ENCODE measurements around the gene GBF1.

GBF1 gene

GRCh38 chr10:102268375-102268888, 23.1 kb downstream of the GBF1 start:
- H3K4me1 Mint-ChIP-seq, result peaks cover 28 to 38% of the 10 kb centered on the region in 2 donors

GRCh38 chr10:102269017-102269416, 23.7 kb downstream of the GBF1 start:
- no peak for ATAC-seq (replicated peaks)
- Mint-ChIP-seq H3K4me3 (no peak overlapping the region), H3K9me3 (no peaks in the 10 kb centered on the region), H3K4me1 (peaks cover 28 to 38% of the 10 kb centered on the region in 2 donors), H3K36me3 (peaks cover 21 to 37% of the 10 kb centered on the region in 2 donors), H3K27me3 (no peaks in the 10 kb centered on the region), H3K27ac (peak overlapping the region; percentile 88)
- no peak for DNase-seq

More at GRCh38 chr10:102268375-102268888, 23.1 kb downstream of the GBF1 start:
- ATAC-seq (replicated peaks) (peak; percentile 77 to 81), DNase-seq (no peak)
- peak overlapping the region; percentile 11 for H3K27ac Mint-ChIP-seq
- H3K36me3 Mint-ChIP-seq, result peaks cover 21 to 37% of the 10 kb centered on the region in 2 donors
- H3K4me3 Mint-ChIP-seq, result no peak overlapping the region
- H3K9me3 Mint-ChIP-seq, result no peaks in the 10 kb centered on the region
- no peaks in the 10 kb centered on the region for H3K27me3 Mint-ChIP-seq

- peaks cover 7 to 8% of the 10 kb centered on the region in 2 donors for H3K4me1 Mint-ChIP-seq
- ATAC-seq (replicated peaks) (no peak), DNase-seq (no peak)
- no peak overlapping the region for H3K4me3 Mint-ChIP-seq
- no peaks in the 10 kb centered on the region for H3K9me3 Mint-ChIP-seq
- H3K27me3 Mint-ChIP-seq, result no peaks in the 10 kb centered on the region
- peaks cover 7 to 14% of the 10 kb centered on the region in 2 donors for H3K36me3 Mint-ChIP-seq
- H3K27ac Mint-ChIP-seq, result no peak overlapping the region
Observed at GRCh38 chr10:102274062-102274461, 28.7 kb downstream of the GBF1 start.

- DNase-seq (no peak), ATAC-seq (replicated peaks) (no peak)
- Mint-ChIP-seq H3K9me3 (no peaks in the 10 kb centered on the region), H3K27ac (no peak overlapping the region), H3K27me3 (no peaks in the 10 kb centered on the region), H3K36me3 (peaks cover 4 to 14% of the 10 kb centered on the region in 2 donors), H3K4me3 (no peak overlapping the region), H3K4me1 (peaks cover 10 to 15% of the 10 kb centered on the region in 2 donors)
Observed at GRCh38 chr10:102275343-102275742, 30.0 kb downstream of the GBF1 start.

GRCh38 chr10:102279104-102279503, 33.8 kb downstream of the GBF1 start:
- Mint-ChIP-seq H3K9me3 (no peaks in the 10 kb centered on the region), H3K27me3 (no peaks in the 10 kb centered on the region), H3K4me3 (no peak overlapping the region), H3K36me3 (peaks cover 8 to 18% of the 10 kb centered on the region in 2 donors), H3K27ac (no peak overlapping the region), H3K4me1 (peaks cover 29 to 40% of the 10 kb centered on the region in 2 donors)
- DNase-seq (no peak), ATAC-seq (replicated peaks) (no peak)

GRCh38 chr10:102280397-102281101, 35.2 kb downstream of the GBF1 start:
- DNase-seq, result no peak
- Mint-ChIP-seq H3K36me3 (peaks cover 8 to 22% of the 10 kb centered on the region in 2 donors), H3K27me3 (no peaks in the 10 kb centered on the region), H3K4me1 (peaks cover 34 to 49% of the 10 kb centered on the region in 2 donors), H3K4me3 (peak overlapping the region; percentile 12 to 71), H3K9me3 (no peaks in the 10 kb centered on the region), H3K27ac (peak overlapping the region; percentile 68)
- peak; percentile 5 to 30 for ATAC-seq (replicated peaks)

- H3K27ac Mint-ChIP-seq, result peak overlapping the region; percentile 68
- H3K4me3 Mint-ChIP-seq, result peak overlapping the region in 1 of 2 donors; percentile 71
- no peak for DNase-seq
- H3K9me3 Mint-ChIP-seq, result no peaks in the 10 kb centered on the region
- H3K27me3 Mint-ChIP-seq, result no peaks in the 10 kb centered on the region
- H3K36me3 Mint-ChIP-seq, result peaks cover 8 to 28% of the 10 kb centered on the region in 2 donors
- ATAC-seq (replicated peaks), result no peak
- H3K4me1 Mint-ChIP-seq, result peaks cover 37 to 55% of the 10 kb centered on the region in 2 donors
Observed at GRCh38 chr10:102281102-102281487, 35.8 kb downstream of the GBF1 start.

- H3K9me3 Mint-ChIP-seq, result no peaks in the 10 kb centered on the region
- DNase-seq (no peak), ATAC-seq (replicated peaks) (peak; percentile 53 to 69)
- H3K4me3 Mint-ChIP-seq, result peak overlapping the region in 1 of 2 donors; percentile 30
- peaks cover 9 to 32% of the 10 kb centered on the region in 2 donors for H3K36me3 Mint-ChIP-seq
- peaks cover 38 to 57% of the 10 kb centered on the region in 2 donors for H3K4me1 Mint-ChIP-seq
- H3K27me3 Mint-ChIP-seq, result no peaks in the 10 kb centered on the region
- peak overlapping the region; percentile 67 for H3K27ac Mint-ChIP-seq
Observed at GRCh38 chr10:102283488-102283887, 38.2 kb downstream of the GBF1 start.

- Mint-ChIP-seq H3K4me1 (peaks cover 36 to 54% of the 10 kb centered on the region in 2 donors), H3K4me3 (peak overlapping the region; percentile 2 to 30)
Observed at GRCh38 chr10:102283890-102284289, 38.6 kb downstream of the GBF1 start.

GRCh38 chr10:102284531-102284930, 39.2 kb downstream of the GBF1 start:
- Mint-ChIP-seq H3K4me1 (peaks cover 35 to 50% of the 10 kb centered on the region in 2 donors), H3K36me3 (peaks cover 10 to 32% of the 10 kb centered on the region in 2 donors), H3K27me3 (no peaks in the 10 kb centered on the region), H3K27ac (no peak overlapping the region), H3K4me3 (peak overlapping the region in 1 of 2 donors; percentile 33), H3K9me3 (no peaks in the 10 kb centered on the region)
- DNase-seq (no peak), ATAC-seq (replicated peaks) (no peak)

More at GRCh38 chr10:102283890-102284289, 38.6 kb downstream of the GBF1 start:
- H3K27me3 Mint-ChIP-seq, result no peaks in the 10 kb centered on the region
- no peaks in the 10 kb centered on the region for H3K9me3 Mint-ChIP-seq
- no peak for DNase-seq
- H3K27ac Mint-ChIP-seq, result peak overlapping the region; percentile 67
- no peak for ATAC-seq (replicated peaks)
- peaks cover 9 to 32% of the 10 kb centered on the region in 2 donors for H3K36me3 Mint-ChIP-seq

- no peaks in the 10 kb centered on the region for H3K9me3 Mint-ChIP-seq
- peak overlapping the region; percentile 21 for H3K27ac Mint-ChIP-seq
- DNase-seq (no peak), ATAC-seq (replicated peaks) (no peak)
- H3K4me1 Mint-ChIP-seq, result peaks cover 32 to 44% of the 10 kb centered on the region in 2 donors
- no peaks in the 10 kb centered on the region for H3K27me3 Mint-ChIP-seq
- peaks cover 10 to 28% of the 10 kb centered on the region in 2 donors for H3K36me3 Mint-ChIP-seq
- no peak overlapping the region for H3K4me3 Mint-ChIP-seq
Observed at GRCh38 chr10:102285133-102285532, 39.8 kb downstream of the GBF1 start.

GRCh38 chr10:102286216-102286615, 40.9 kb downstream of the GBF1 start:
- H3K4me1 Mint-ChIP-seq, result peaks cover 26 to 39% of the 10 kb centered on the region in 2 donors
- DNase-seq, result no peak
- ATAC-seq (replicated peaks), result no peak
- H3K4me3 Mint-ChIP-seq, result no peak overlapping the region
- no peaks in the 10 kb centered on the region for H3K27me3 Mint-ChIP-seq
- H3K27ac Mint-ChIP-seq, result peak overlapping the region; percentile 59
- H3K36me3 Mint-ChIP-seq, result peaks cover 7 to 25% of the 10 kb centered on the region in 2 donors
- no peaks in the 10 kb centered on the region for H3K9me3 Mint-ChIP-seq

- no peak overlapping the region for H3K4me3 Mint-ChIP-seq
- no peaks in the 10 kb centered on the region for H3K9me3 Mint-ChIP-seq
- peaks cover 7 to 26% of the 10 kb centered on the region in 2 donors for H3K36me3 Mint-ChIP-seq
- DNase-seq, result no peak
- H3K4me1 Mint-ChIP-seq, result peaks cover 26 to 39% of the 10 kb centered on the region in 2 donors
- no peaks in the 10 kb centered on the region for H3K27me3 Mint-ChIP-seq
- H3K27ac Mint-ChIP-seq, result no peak overlapping the region
- ATAC-seq (replicated peaks), result peak; percentile 58 to 64
Observed at GRCh38 chr10:102287538-102287937, 42.2 kb downstream of the GBF1 start.

- ATAC-seq (replicated peaks), result no peak
- DNase-seq, result no peak
- H3K27ac Mint-ChIP-seq, result no peak overlapping the region
- H3K4me1 Mint-ChIP-seq, result peaks cover 21 to 35% of the 10 kb centered on the region in 2 donors
- no peak overlapping the region for H3K4me3 Mint-ChIP-seq
- H3K9me3 Mint-ChIP-seq, result no peaks in the 10 kb centered on the region
- no peaks in the 10 kb centered on the region for H3K27me3 Mint-ChIP-seq
- peaks cover 7 to 24% of the 10 kb centered on the region in 2 donors for H3K36me3 Mint-ChIP-seq
Observed at GRCh38 chr10:102287991-102288390, 42.7 kb downstream of the GBF1 start.

- ATAC-seq (replicated peaks), result no peak
- Mint-ChIP-seq H3K9me3 (no peaks in the 10 kb centered on the region), H3K4me1 (peaks cover 11 to 21% of the 10 kb centered on the region in 2 donors), H3K36me3 (peaks cover 7 to 24% of the 10 kb centered on the region in 2 donors), H3K4me3 (no peak overlapping the region), H3K27me3 (no peaks in the 10 kb centered on the region), H3K27ac (no peak overlapping the region)
- DNase-seq, result no peak
Observed at GRCh38 chr10:102289356-102289755, 44.0 kb downstream of the GBF1 start.
